SU-DHL-6 (cell line): ENCODE results near the gene ATG4C.
A peak's percentile ranks its signal among the peaks of the same experiment; 100 is the strongest.

ENCODE experiments used
- H2AFZ ChIP-seq: fragments of 200-600 bp; sonication (generic); 2 replicates; pipeline ENCODE4 v1.6.1; 2014; ENCODE audit warnings: low read depth, mild to moderate bottlenecking, moderate library complexity, mixed read lengths, antibody characterized with exemption, low read length; ENCODE audit not compliant: severe bottlenecking
- H3F3A ChIP-seq: fragments of 200-600 bp; shearing (Covaris generic); 2 replicates; pipeline ENCODE4 v1.6.0; 2016; ENCODE audit warnings: antibody characterized with exemption, mild to moderate bottlenecking; ENCODE audit not compliant: insufficient read depth
- H3K27ac ChIP-seq: fragments of 200-600 bp; sonication (generic); 2 replicates; pipeline ENCODE4 v1.5.1; 2016; ENCODE audit warnings: low read depth, mild to moderate bottlenecking, low read length, moderate library complexity, mixed read lengths
- H3K27me3 ChIP-seq: fragments of 200-600 bp; sonication (generic), shearing (Covaris generic); 2 replicates; pipeline ENCODE4 v1.6.0; 2014; ENCODE audit warnings: mild to moderate bottlenecking, low read length
- H3K36me3 ChIP-seq: fragments of 200-600 bp; sonication (generic); 2 replicates; pipeline ENCODE4 v1.6.1; 2014; ENCODE audit warnings: mild to moderate bottlenecking, low read length, mixed read lengths
- H3K4me2 ChIP-seq: fragments of 300-600, 200-600 bp; shearing (Covaris generic), sonication (generic); 2 replicates; pipeline ENCODE4 v1.6.0; 2014; ENCODE audit warnings: low read length, low read depth, mild to moderate bottlenecking; ENCODE audit not compliant: poor library complexity, severe bottlenecking
- H3K4me3 ChIP-seq: fragments of 200-600 bp; sonication (generic); 2 replicates; pipeline ENCODE4 v1.5.1; 2014; ENCODE audit warnings: antibody characterized with exemption, low read length, mild to moderate bottlenecking, mixed read lengths; ENCODE audit not compliant: insufficient read depth, poor library complexity, severe bottlenecking
- H3K79me2 ChIP-seq: fragments of 200-600 bp; sonication (generic); 2 replicates; pipeline ENCODE4 v1.6.1; 2014; ENCODE audit warnings: mild to moderate bottlenecking, low read length, moderate library complexity; ENCODE audit not compliant: insufficient read depth
- H3K9ac ChIP-seq: fragments of 200-600 bp; sonication (generic); 2 replicates; pipeline ENCODE4 v1.7.0; 2014; ENCODE audit warnings: mild to moderate bottlenecking, low read length
- H3K9me2 ChIP-seq: fragments of 200-600 bp; sonication (generic); replicated peaks from 2 replicates; pipeline ENCODE4 v1.6.1; 2014; ENCODE audit warnings: low read length; ENCODE audit not compliant: insufficient read depth
- H3K9me3 ChIP-seq: fragments of 200-600 bp; sonication (generic); 2 replicates; pipeline ENCODE4 v1.6.1; 2014; ENCODE audit warnings: low read length, mixed read lengths; ENCODE audit not compliant: insufficient read depth
- H4K20me1 ChIP-seq: fragments of 200-600 bp; sonication (generic); 2 replicates; pipeline ENCODE4 v1.6.1; 2014; ENCODE audit warnings: low read depth, mild to moderate bottlenecking, antibody characterized with exemption, low read length, moderate library complexity, mixed read lengths
- CTCF ChIP-seq: fragments of 200-600 bp; sonication (generic); IDR thresholded peaks from one replicate; pipeline ENCODE4 v1.5.1; 2017; ENCODE audit warnings: antibody characterized with exemption, mild to moderate bottlenecking, low read length, moderate library complexity; ENCODE audit not compliant: insufficient read depth, poor library complexity, severe bottlenecking
- EZH2phosphoT487 ChIP-seq: fragments of 200-600 bp; sonication (generic), shearing (Covaris generic); conservative IDR thresholded peaks from 2 replicates; pipeline ENCODE4 v1.6.1; 2018; ENCODE audit warnings: mild to moderate bottlenecking, antibody characterized with exemption, low read length, moderate library complexity, mixed read lengths

The ATG4C gene

DNA sequence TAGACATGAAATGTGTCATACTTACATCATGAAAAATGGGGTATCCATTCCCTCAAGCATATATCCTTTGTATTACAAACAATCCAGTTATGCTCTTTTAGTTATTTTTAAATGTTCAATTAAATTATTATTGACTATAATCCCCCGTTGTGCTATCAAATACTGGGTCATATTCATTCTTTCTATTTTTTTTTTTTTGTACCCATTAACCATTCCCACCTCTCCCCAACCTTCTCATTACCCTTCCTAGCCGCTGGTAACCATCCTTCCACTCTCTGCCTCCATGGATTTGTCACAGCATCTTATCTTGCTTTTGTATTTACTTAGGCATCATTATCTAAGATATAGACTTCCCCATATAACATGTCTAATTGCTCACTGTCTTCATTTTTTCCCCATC lies 15.8 kb downstream of the ATG4C start:
- Histone ChIP-seq H3K9me3 (no peaks in the 10 kb centered on the region), H3K27ac (peak overlapping the region; percentile 83), H3K27me3 (no peaks in the 10 kb centered on the region), H3K36me3 (peaks cover 8% of the 10 kb centered on the region), H4K20me1 (no peaks in the 10 kb centered on the region), H3F3A (peaks cover 37% of the 10 kb centered on the region), H3K79me2 (peaks cover 30% of the 10 kb centered on the region), H3K4me3 (no peak overlapping the region), H3K4me2 (peak overlapping the region; percentile 62), H3K9ac (no peak overlapping the region), H2AFZ (no peak overlapping the region), H3K9me2 (no peaks in the 10 kb centered on the region)
- TF ChIP-seq EZH2phosphoT487 (no peak), CTCF (no peak)

- no peaks in the 10 kb centered on the region for H4K20me1 ChIP-seq
- peak overlapping the region; percentile 7 for H3K4me3 ChIP-seq
- H3K79me2 ChIP-seq = peaks cover 24% of the 10 kb centered on the region
- no peak overlapping the region for H2AFZ ChIP-seq
- no peaks in the 10 kb centered on the region for H3K9me2 ChIP-seq
- H3K27ac ChIP-seq = peak overlapping the region; percentile 83
- no peaks in the 10 kb centered on the region for H3K27me3 ChIP-seq
- H3F3A ChIP-seq = peaks cover 35% of the 10 kb centered on the region
- peak overlapping the region; percentile 62 for H3K4me2 ChIP-seq
- H3K9ac ChIP-seq = peak overlapping the region; percentile 4; the same call in 1 of the 2 replicates
- H3K36me3 ChIP-seq = peaks cover 14% of the 10 kb centered on the region
- TF ChIP-seq CTCF (no peak), EZH2phosphoT487 (no peak)
- H3K9me3 ChIP-seq = no peaks in the 10 kb centered on the region
Measured at GRCh38 chr1:62800281-62800680, 16.3 kb downstream of the ATG4C start.

DNA sequence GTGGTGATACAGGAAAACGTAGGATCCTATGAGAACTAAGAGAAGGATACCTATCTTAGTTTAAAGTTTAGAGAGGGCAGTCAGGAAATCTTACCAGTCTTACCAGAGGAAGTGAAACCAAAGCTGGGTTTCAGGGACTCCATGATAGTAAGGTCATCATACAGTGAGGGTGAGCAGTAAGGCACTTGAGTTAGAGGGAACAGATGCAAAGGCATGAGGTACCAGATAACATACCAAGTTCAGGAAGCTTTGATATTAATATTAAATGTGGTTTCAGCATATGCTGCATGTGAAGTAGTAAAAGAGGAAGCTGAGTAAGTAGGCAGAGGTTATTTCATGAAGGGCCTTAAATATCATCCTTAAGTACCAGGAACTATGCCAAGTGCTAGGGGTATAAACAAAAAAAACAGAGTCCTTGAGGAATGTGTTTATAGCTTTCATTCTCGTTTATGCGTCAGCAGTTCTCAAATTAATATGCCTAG lies 16.9 kb downstream of the ATG4C start:
- Histone ChIP-seq H3F3A (peaks cover 35% of the 10 kb centered on the region), H3K36me3 (peaks cover 19% of the 10 kb centered on the region), H3K9ac (peak overlapping the region; percentile 29; the same call in 1 of the 2 replicates), H3K9me3 (no peaks in the 10 kb centered on the region), H3K4me2 (peak overlapping the region; percentile 62), H3K27ac (peak overlapping the region; percentile 83), H3K9me2 (no peaks in the 10 kb centered on the region), H3K27me3 (no peaks in the 10 kb centered on the region), H2AFZ (no peak overlapping the region), H4K20me1 (no peaks in the 10 kb centered on the region), H3K79me2 (peaks cover 18% of the 10 kb centered on the region; the same call in 1 of the 2 replicates), H3K4me3 (peak overlapping the region; percentile 29)
- TF ChIP-seq EZH2phosphoT487 = no peak
- TF ChIP-seq CTCF = no peak
